Measurements from ENCODE around the gene VASH1. TPM values are rescaled to one million over a fixed set of nuclear protein-coding genes. Genes with fewer than 3 reads are reported as not detected.
A peak's percentile ranks its signal among the peaks of the same experiment; 100 is the strongest.

The VASH1 gene
- total and polyA plus RNA-seq, 2 of the 13 experiments (the other 11 are each of a cell fraction or from before 2014, with no cell fraction given) = 0.11 to 0.24 TPM

DNA sequence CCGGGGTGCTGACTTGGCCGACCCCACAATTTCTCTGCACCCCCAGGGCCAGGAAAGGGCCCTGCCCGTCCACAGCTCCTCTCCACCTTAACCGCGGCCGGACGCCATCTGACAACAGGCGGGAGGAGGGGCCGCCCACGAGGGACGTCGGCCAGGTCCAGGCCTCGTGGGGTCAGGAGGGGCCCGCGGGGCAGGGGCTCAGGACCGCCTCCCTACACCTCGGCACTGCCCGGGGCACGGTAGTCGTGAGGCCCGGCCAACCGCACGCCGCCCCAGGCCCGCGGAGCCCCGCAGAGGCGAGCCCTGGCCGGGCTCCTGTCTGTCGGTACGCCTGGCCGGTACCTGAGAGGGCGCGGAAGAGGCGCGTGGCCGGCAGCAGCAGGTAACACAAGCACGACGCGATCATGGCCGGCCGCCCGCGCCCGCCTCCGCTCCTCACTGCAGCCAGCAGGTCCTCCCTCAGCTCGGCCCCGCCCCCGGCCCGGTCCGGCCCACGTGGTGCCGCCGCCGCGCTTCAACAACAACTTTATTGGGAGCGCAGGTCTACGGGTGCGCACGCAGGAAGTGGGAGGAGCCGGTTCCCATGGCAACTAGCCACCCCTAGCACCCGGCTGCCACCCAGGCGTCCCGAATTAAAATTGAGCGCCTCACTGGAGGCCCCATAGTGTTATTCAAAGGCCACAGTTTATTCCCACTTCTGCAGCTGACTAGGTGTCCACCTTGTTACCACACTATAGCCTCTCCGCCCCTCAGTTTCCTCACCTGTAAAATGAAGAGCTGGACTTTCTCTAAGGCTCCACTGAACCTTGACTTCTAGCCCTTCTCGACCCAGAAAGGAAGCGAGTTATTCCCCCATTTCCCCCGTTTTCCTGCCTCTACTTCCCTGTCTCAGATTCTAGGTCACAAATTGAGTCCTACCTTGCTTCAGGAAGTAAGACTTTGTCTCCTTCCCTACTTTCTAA, 51.4 kb downstream of the VASH1 start, which contains the start of gene ANGEL1 (continued):
- TF ChIP-seq, protein P1, sequence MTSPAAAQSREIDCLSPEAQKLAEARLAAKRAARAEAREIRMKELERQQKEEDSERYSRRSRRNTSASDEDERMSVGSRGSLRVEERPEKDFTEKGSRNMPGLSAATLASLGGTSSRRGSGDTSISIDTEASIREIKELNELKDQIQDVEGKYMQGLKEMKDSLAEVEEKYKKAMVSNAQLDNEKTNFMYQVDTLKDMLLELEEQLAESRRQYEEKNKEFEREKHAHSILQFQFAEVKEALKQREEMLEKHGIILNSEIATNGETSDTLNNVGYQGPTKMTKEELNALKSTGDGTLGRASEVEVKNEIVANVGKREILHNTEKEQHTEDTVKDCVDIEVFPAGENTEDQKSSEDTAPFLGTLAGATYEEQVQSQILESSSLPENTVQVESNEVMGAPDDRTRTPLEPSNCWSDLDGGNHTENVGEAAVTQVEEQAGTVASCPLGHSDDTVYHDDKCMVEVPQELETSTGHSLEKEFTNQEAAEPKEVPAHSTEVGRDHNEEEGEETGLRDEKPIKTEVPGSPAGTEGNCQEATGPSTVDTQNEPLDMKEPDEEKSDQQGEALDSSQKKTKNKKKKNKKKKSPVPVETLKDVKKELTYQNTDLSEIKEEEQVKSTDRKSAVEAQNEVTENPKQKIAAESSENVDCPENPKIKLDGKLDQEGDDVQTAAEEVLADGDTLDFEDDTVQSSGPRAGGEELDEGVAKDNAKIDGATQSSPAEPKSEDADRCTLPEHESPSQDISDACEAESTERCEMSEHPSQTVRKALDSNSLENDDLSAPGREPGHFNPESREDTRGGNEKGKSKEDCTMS (CRISPR knock-in tag; conservative IDR thresholded peaks at IDR 0.05) = no peak
- TF ChIP-seq, protein P2, sequence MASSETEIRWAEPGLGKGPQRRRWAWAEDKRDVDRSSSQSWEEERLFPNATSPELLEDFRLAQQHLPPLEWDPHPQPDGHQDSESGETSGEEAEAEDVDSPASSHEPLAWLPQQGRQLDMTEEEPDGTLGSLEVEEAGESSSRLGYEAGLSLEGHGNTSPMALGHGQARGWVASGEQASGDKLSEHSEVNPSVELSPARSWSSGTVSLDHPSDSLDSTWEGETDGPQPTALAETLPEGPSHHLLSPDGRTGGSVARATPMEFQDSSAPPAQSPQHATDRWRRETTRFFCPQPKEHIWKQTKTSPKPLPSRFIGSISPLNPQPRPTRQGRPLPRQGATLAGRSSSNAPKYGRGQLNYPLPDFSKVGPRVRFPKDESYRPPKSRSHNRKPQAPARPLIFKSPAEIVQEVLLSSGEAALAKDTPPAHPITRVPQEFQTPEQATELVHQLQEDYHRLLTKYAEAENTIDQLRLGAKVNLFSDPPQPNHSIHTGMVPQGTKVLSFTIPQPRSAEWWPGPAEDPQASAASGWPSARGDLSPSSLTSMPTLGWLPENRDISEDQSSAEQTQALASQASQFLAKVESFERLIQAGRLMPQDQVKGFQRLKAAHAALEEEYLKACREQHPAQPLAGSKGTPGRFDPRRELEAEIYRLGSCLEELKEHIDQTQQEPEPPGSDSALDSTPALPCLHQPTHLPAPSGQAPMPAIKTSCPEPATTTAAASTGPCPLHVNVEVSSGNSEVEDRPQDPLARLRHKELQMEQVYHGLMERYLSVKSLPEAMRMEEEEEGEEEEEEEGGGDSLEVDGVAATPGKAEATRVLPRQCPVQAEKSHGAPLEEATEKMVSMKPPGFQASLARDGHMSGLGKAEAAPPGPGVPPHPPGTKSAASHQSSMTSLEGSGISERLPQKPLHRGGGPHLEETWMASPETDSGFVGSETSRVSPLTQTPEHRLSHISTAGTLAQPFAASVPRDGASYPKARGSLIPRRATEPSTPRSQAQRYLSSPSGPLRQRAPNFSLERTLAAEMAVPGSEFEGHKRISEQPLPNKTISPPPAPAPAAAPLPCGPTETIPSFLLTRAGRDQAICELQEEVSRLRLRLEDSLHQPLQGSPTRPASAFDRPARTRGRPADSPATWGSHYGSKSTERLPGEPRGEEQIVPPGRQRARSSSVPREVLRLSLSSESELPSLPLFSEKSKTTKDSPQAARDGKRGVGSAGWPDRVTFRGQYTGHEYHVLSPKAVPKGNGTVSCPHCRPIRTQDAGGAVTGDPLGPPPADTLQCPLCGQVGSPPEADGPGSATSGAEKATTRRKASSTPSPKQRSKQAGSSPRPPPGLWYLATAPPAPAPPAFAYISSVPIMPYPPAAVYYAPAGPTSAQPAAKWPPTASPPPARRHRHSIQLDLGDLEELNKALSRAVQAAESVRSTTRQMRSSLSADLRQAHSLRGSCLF (CRISPR knock-in tag; IDR thresholded peaks at IDR 0.05; ENCODE audit: borderline replicate concordance) = no peak
- TF ChIP-seq, protein P3, sequence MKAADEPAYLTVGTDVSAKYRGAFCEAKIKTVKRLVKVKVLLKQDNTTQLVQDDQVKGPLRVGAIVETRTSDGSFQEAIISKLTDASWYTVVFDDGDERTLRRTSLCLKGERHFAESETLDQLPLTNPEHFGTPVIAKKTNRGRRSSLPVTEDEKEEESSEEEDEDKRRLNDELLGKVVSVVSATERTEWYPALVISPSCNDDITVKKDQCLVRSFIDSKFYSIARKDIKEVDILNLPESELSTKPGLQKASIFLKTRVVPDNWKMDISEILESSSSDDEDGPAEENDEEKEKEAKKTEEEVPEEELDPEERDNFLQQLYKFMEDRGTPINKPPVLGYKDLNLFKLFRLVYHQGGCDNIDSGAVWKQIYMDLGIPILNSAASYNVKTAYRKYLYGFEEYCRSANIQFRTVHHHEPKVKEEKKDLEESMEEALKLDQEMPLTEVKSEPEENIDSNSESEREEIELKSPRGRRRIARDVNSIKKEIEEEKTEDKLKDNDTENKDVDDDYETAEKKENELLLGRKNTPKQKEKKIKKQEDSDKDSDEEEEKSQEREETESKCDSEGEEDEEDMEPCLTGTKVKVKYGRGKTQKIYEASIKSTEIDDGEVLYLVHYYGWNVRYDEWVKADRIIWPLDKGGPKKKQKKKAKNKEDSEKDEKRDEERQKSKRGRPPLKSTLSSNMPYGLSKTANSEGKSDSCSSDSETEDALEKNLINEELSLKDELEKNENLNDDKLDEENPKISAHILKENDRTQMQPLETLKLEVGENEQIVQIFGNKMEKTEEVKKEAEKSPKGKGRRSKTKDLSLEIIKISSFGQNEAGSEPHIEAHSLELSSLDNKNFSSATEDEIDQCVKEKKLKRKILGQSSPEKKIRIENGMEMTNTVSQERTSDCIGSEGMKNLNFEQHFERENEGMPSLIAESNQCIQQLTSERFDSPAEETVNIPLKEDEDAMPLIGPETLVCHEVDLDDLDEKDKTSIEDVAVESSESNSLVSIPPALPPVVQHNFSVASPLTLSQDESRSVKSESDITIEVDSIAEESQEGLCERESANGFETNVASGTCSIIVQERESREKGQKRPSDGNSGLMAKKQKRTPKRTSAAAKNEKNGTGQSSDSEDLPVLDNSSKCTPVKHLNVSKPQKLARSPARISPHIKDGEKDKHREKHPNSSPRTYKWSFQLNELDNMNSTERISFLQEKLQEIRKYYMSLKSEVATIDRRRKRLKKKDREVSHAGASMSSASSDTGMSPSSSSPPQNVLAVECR (CRISPR knock-in tag; IDR thresholded peaks at IDR 0.05; ENCODE audit: borderline replicate concordance) = peak; percentile 95
- TF ChIP-seq SRSF9 (IDR thresholded peaks at IDR 0.05; ENCODE audit: borderline replicate concordance, insufficient read depth, low read depth, low read length, poor library complexity, severe bottlenecking) (no peak), PITX1 (CRISPR knock-in tag; IDR thresholded peaks at IDR 0.05) (0 out of 2 replicates have a peak, but pooled peaks have one; percentile 26), ATF1 (CRISPR knock-in tag; IDR thresholded peaks at IDR 0.05) (no peak), ZNF138 (CRISPR knock-in tag; IDR thresholded peaks at IDR 0.05; ENCODE audit: low read depth) (no peak), SOX5 (CRISPR knock-in tag; IDR thresholded peaks at IDR 0.05; ENCODE audit: borderline replicate concordance) (peak; percentile 55), MAZ (IDR thresholded peaks at IDR 0.05; ENCODE audit: borderline replicate concordance, low read depth, low read length) (peak; percentile 80; the same call in 1 of the 2 replicates), MAZ (CRISPR knock-in tag; IDR thresholded peaks at IDR 0.05; ENCODE audit: low read depth) (peak; percentile 86), ZBTB20 (CRISPR knock-in tag; IDR thresholded peaks at IDR 0.05; ENCODE audit: borderline replicate concordance, low read depth) (no peak)
- TF ChIP-seq, protein P4, sequence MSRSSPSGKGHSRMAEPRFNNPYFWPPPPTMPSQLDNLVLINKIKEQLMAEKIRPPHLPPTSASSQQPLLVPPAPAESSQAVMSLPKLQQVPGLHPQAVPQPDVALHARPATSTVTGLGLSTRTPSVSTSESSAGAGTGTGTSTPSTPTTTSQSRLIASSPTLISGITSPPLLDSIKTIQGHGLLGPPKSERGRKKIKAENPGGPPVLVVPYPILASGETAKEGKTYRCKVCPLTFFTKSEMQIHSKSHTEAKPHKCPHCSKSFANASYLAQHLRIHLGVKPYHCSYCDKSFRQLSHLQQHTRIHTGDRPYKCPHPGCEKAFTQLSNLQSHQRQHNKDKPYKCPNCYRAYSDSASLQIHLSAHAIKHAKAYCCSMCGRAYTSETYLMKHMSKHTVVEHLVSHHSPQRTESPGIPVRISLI (CRISPR knock-in tag; IDR thresholded peaks at IDR 0.05; ENCODE audit: borderline replicate concordance) = peak; percentile 35; the same call in 1 of the 2 replicates
- TF ChIP-seq, protein P5, sequence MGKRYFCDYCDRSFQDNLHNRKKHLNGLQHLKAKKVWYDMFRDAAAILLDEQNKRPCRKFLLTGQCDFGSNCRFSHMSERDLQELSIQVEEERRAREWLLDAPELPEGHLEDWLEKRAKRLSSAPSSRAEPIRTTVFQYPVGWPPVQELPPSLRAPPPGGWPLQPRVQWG (CRISPR knock-in tag; IDR thresholded peaks at IDR 0.05; ENCODE audit: borderline replicate concordance, low read depth) = no peak
